ENCODE results near the gene ALDH3A2.

DNA sequence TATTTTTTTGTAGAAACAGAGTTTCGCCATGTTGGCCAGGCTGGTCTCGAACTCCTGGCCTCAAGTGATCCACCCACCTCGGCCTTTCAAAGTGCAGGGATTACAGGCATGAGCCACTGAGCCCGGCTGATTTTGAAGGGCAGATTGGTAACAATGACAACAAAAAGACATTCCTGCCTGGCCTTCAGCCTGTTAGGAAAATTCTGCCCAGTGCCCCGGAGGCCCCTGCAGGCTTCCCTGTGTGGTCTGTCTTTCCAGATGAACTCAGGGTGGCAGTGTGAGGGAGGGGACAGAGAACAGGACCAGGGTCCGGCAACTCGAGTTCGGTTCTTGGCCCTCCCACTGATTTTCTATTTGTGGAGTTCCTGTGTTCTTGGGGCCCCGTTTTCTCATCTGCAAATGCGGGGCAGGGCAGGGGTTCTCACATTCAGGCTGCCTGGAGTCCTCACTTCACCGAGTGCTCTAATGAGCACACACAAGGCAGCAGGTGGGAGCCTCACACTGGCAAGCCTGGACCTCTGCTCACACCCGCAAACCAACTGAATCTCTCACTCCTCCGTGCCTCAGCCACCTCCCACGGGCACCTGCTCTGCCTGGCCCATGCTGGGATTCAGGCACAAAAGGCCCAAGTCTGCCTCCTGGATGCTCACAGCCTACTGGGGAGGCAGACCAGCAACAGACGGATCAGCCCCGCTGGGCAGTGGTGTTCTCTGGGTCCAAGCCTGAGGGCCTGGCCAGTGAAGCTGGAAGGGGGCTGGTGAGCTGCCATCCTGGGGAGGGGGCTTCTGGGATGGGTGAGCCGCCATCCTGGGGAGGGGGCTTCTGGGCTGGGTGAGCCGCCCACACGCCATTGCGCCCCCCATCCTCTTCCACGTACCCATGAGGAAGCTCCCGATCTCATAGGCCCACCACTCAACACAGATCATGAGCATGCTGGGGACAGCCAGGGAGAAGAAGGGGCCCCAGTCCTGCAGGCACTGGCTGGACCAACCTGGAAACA lies 57.5 kb downstream of the ALDH3A2 start:
- TF ChIP-seq, protein P1, sequence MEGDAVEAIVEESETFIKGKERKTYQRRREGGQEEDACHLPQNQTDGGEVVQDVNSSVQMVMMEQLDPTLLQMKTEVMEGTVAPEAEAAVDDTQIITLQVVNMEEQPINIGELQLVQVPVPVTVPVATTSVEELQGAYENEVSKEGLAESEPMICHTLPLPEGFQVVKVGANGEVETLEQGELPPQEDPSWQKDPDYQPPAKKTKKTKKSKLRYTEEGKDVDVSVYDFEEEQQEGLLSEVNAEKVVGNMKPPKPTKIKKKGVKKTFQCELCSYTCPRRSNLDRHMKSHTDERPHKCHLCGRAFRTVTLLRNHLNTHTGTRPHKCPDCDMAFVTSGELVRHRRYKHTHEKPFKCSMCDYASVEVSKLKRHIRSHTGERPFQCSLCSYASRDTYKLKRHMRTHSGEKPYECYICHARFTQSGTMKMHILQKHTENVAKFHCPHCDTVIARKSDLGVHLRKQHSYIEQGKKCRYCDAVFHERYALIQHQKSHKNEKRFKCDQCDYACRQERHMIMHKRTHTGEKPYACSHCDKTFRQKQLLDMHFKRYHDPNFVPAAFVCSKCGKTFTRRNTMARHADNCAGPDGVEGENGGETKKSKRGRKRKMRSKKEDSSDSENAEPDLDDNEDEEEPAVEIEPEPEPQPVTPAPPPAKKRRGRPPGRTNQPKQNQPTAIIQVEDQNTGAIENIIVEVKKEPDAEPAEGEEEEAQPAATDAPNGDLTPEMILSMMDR (conservative IDR thresholded peaks at IDR 0.05) = no peak
- TF ChIP-seq EZH2 (IDR thresholded peaks at IDR 0.05; ENCODE audit: low read depth) = no peak
